ENCODE results near the gene AMY2A. TPM values are rescaled to one million over a fixed set of nuclear protein-coding genes. Genes with fewer than 3 reads are reported as not detected.
"Not testable (repeated sequence)": the region's sequence is repeated elsewhere in the genome, so short reads cannot be mapped to it uniquely, and the experiment has no call there.

The AMY2A gene
- total and polyA plus RNA-seq, 2 experiments from 2014 or later: not detected

GRCh38 chr1:103655460-103655859 lies 38.2 kb downstream of the AMY2A start, which contains the start of gene AMY1A:
AMY1A (plus strand) TSS chr1:103655760; CDS start chr1:103656331, 571 bp downstream.
- H3K4me2 ChIP-seq; H3K4me1 ChIP-seq (ENCODE audit: insufficient read depth); H3K27me3 ChIP-seq (ENCODE audit: insufficient read depth); H3K27me3 Mint-ChIP-seq (ENCODE audit: insufficient read depth, low read depth, poor library complexity); H3K27ac ChIP-seq (ENCODE audit: low read depth); H3K4me3 Mint-ChIP-seq; H3K4me1 Mint-ChIP-seq; DNase-seq (ENCODE audit: low spot score); H3K79me2 ChIP-seq (replicated peaks; ENCODE audit: insufficient read depth); H3K36me3 ChIP-seq (ENCODE audit: insufficient read depth); H3F3A ChIP-seq (replicated peaks; ENCODE audit: low read depth); H4K20me1 ChIP-seq (replicated peaks; ENCODE audit: insufficient read depth); H2AFZ ChIP-seq; H3K4me3 ChIP-seq; H3K27ac Mint-ChIP-seq; H3K9me3 Mint-ChIP-seq; ATAC-seq; H3K9me2 ChIP-seq (ENCODE audit: insufficient read depth); H3K36me3 Mint-ChIP-seq (ENCODE audit: low read depth): not testable (repeated sequence)

Small RNAs within 50 kb of the gene (small RNA-seq; reads per million reads assigned to genes)
- gene AC105272.1 (ENCODE audit: low replicate concordance): not detected

Other genes starting within 250 kb of the AMY2A start
- 10.8 and 13.4 TPM in 2 replicates for gene RNPC3, start 91.7 kb upstream of the AMY2A start, total RNA-seq (2014; rRNA removed; shearing (Covaris generic))
- gene RNPC3, start 91.7 kb upstream of the AMY2A start, polyA plus RNA-seq (2016; fragmentation: Nextera tagmentation; extraction: Ambion mirVana): 36.5 and 38.2 TPM in 2 replicates
- 1.3 and 1.5 TPM in 2 replicates for gene AMY2B, start 45.8 kb upstream of the AMY2A start, total RNA-seq (2014; rRNA removed; shearing (Covaris generic))
- gene AMY2B, start 45.8 kb upstream of the AMY2A start, polyA plus RNA-seq (2016; fragmentation: Nextera tagmentation; extraction: Ambion mirVana): 0.64 and 2.5 TPM in 2 replicates
- not detected in 2 replicates for gene AMY1A, start 38.3 kb downstream of the AMY2A start, total RNA-seq (2014; rRNA removed; shearing (Covaris generic))
- gene AMY1A, start 38.3 kb downstream of the AMY2A start, polyA plus RNA-seq (2016; fragmentation: Nextera tagmentation; extraction: Ambion mirVana): not detected in 2 replicates
- not detected in 2 replicates for gene AMY1B, start 78.8 kb downstream of the AMY2A start, total RNA-seq (2014; rRNA removed; shearing (Covaris generic))
- gene AMY1B, start 78.8 kb downstream of the AMY2A start, polyA plus RNA-seq (2016; fragmentation: Nextera tagmentation; extraction: Ambion mirVana): not detected in 2 replicates
- not detected in 2 replicates for gene AMY1C, start 132.5 kb downstream of the AMY2A start, total RNA-seq (2014; rRNA removed; shearing (Covaris generic))
- not detected in 2 replicates for gene AMY1C, start 132.5 kb downstream of the AMY2A start, polyA plus RNA-seq (2016; fragmentation: Nextera tagmentation; extraction: Ambion mirVana)